ES-I3 (cell line): ENCODE results near the gene COA1.

Experiments
- H3K36me3 ChIP-seq: 2 replicates; pipeline ENCODE4 v1.6.1; 2013; ENCODE audit warnings: mild to moderate bottlenecking, low read length, control low read depth, moderate library complexity; ENCODE audit not compliant: insufficient read depth
- H3K4me1 ChIP-seq: 2 replicates; pipeline ENCODE4 v1.6.1; 2013; ENCODE audit warnings: mild to moderate bottlenecking, control low read depth, low read length; ENCODE audit not compliant: insufficient read depth
- H3K9ac ChIP-seq: 2 replicates; pipeline ENCODE4 v1.6.1; 2013; ENCODE audit warnings: low read depth, mild to moderate bottlenecking, low read length, moderate library complexity
- H3K9me3 ChIP-seq: 2 replicates; pipeline ENCODE4 v1.6.1; 2013; ENCODE audit warnings: mild to moderate bottlenecking, low read length, moderate library complexity; ENCODE audit not compliant: control insufficient read depth, insufficient read depth

The COA1 gene

DNA sequence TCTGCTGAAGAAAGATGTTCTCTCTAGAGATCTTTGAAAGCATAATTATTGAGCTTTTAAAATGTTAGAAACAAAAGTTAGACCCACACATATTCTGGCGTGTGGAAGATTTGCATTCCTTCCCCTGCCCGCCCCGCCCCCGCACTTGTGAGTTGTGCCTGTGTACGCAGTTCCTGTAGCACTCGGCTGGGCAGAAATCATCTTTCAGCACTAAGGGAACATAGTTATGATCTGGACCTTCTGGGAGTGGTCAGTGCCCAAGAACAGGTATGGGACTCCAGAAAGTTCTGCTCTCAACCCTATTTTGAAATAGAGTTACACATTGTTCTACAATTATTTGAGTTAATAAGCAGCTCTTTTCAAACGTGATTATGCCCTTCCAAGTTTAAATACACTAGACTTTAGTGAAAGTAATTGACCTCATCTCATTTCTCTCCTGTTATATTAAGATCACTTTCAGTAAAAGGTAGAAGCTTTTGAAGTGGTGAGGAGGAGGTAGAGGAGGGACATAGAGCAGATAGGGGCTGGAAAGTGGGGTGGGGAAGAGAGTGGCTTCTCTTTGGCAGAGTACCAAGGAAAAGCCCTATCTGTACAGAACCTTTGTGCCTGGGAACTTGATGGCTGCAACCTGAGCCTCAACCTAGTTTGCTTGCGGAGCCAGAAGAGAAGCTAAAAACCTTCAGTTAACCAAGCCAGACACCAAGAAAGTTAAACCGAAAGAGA, 34.9 kb upstream of the COA1 start:
- H3K9me3 ChIP-seq: no peaks in the 10 kb centered on the region
- H3K4me1 ChIP-seq: peaks cover 18% of the 10 kb centered on the region
- H3K9ac ChIP-seq: no peak overlapping the region
- H3K36me3 ChIP-seq: no peaks in the 10 kb centered on the region

DNA sequence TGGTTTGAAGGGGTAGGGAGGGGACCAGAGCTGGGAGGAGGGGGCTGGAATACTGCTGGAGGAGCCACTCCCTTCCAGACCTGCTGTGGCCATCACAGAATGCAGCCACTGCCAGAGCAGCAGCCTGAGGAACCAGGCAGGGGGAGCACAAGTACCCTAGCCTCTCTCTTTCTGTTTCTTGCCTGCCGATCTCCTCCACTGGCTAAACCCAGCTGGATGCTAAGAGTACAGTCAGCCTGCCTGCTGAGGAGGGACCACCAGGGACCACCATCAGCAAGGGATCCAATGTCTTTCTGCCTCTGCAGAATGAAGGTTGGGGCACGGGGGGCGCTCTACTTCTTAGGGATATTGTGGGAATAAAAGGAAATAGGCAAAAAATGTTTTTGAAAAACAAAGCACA, 33.9 kb upstream of the COA1 start:
- no peak overlapping the region for H3K9ac ChIP-seq
- peaks cover 18% of the 10 kb centered on the region for H3K4me1 ChIP-seq

DNA sequence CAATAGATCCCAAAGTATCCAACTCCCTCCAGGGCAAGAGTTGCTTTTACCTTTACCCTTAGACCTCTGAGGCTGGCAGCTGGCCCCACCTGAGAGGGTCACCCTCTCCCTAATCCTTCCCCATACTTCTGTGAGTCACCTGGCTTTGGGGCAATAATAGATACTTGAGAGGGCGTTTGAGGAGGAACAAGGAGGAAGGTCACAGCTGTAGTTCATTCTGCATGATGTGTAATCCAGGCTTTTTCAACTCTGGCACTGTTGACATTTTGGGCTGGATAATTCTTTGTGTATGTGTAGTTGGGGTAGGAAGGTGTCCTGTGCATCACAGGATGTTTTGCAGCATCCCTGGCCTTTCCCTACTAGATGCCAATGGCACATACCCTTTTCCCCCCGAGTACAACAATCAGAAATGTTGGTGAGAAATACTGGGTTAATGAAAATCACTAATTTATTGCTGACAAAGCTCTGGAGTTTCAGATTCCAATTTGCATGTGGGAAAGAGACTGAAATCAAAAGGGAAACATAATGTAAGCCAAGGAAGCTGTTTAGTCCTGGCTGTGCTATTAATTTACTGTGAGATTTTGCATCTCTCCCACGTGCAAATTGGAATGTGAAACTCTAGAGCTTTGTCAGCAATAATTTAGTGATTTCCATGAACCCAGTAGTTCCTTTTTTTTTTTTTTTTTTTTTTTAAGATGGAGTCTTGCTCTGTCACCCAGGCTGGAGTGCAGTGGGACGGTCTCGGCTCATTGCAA, 32.8 kb upstream of the COA1 start:
- H3K9me3 ChIP-seq: no peaks in the 10 kb centered on the region
- peaks cover 18% of the 10 kb centered on the region for H3K4me1 ChIP-seq
- no peaks in the 10 kb centered on the region for H3K36me3 ChIP-seq
- no peak overlapping the region for H3K9ac ChIP-seq

More for the DNA sequence above, 33.9 kb upstream of the COA1 start:
- H3K9me3 ChIP-seq: no peaks in the 10 kb centered on the region
- no peaks in the 10 kb centered on the region for H3K36me3 ChIP-seq

DNA sequence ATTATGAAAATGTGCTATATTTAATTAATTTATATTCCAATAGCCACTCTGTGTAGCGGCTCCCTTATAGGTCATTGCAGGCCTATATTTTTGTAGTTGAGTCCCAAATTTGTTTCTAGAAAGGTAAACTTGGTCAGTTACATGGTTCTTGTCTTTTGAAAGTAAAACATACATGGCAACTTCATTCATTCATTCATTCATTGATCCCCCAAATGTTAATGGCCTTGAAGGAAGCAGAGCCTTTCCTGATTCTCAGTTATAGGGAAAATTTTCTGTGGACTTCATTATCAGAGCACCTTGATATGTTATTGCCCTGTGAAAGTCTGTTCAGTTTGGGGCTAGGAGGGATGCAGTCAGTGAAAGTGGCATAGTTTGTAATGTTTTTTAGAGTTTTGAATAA, 32.1 kb upstream of the COA1 start:
- Histone ChIP-seq H3K4me1 (peaks cover 22% of the 10 kb centered on the region), H3K36me3 (no peaks in the 10 kb centered on the region), H3K9ac (no peak overlapping the region), H3K9me3 (no peaks in the 10 kb centered on the region)

DNA sequence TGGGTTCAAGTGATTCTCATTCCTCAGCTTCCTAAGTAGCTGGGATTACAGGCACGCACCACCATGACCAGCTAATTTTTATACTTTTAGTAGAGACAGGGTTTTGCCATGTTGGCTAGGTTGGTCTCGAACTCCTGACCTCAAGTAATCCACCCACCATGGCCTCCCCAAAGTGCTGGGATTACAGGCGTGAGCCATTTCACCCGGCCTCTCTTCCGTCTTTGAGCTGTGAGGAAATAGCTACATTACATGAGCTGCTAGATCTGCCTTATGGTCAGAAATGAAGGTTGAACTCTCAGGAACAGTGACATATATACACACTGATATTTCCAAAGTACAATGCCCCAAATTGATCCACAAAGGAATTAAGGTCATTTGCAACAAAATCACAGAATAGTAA, 31.5 kb upstream of the COA1 start:
- H3K9ac ChIP-seq: no peak overlapping the region
- no peaks in the 10 kb centered on the region for H3K9me3 ChIP-seq
- H3K36me3 ChIP-seq: no peaks in the 10 kb centered on the region
- H3K4me1 ChIP-seq: peaks cover 22% of the 10 kb centered on the region

DNA sequence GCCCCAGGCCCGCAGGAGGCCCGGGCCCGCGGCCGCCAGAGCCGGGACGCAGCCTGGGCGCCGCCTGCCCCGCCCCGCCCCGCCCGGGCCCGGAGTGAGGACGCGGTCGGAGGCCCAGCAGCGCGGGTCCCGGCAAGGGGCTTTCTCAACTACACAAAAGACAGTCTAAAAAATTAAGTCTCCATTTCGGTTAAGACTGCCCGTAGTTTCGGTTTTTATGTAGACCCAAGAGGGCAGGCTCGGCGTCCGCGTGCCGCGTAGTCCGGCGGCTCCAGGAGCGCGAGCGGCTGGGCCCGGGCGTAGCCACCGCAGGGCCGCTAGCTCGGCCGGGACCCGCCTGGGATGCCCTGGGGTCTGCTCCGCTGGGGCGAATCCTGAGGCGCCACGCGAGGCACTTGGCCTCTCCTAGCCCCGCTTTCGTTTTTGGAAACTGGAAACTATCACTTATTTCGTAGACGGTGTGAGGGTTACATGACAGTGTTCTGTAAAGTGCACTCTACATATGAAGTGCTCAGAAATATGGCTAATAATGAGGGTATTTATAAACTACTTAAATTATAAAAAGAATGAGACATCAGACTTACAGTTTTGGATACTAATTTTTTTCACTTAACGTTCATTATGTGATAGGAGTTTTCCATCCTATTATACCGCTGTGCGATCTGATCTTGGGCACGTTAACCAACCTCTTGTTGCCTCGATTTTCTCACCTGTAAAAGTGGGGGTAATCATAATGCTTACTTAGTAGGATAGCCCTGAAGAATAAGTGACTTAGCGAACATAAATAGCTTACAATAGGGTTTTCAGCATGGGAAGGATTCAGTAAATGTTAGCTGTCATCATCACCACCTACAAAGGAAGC, 29.7 kb upstream of the COA1 start:
- H3K36me3 ChIP-seq: no peaks in the 10 kb centered on the region
- H3K9ac ChIP-seq: peak overlapping the region; percentile 78
- H3K9me3 ChIP-seq: no peaks in the 10 kb centered on the region
- H3K4me1 ChIP-seq: peaks cover 15% of the 10 kb centered on the region

DNA sequence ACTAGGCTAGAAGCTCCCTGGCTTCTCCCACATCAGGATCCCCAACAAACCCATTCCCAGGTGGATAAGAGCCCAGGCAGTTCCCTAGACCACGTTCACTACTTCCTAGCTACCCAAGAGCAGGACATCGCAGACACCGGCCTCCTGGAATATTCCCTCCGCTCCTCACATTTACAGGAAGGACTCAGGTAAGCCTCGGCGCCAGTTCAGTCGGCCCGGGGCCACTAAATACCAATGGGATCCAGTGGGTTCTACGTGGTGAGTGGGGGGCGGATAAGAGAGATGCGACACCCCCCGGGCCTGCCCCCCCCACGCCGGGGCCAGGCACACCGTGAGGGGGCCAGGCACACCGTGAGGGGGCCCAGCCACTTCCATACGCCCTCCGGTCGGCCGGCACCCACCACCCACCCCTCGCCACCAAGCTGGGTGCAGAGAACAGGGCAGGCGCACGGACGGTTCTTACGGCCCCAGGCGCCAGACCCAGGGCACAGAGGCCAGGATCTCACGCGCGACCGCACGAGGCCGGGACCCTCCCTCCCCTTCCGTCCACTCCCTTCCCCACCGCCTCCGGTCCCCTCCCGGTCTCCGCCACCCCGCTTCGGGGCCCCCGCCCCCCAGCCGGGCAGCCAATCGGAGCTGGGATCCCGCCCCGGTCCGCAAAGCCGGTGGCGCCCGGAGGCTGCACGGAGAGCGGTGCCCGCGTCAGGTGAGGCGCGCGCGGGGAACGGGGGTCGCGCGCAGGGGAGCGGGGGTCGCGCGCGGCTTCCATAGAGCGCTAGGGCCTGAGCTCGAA, 28.9 kb upstream of the COA1 start, which contains the start of gene BLVRA:
BLVRA (plus strand) TSS at position 652 of the 793 bp plus-strand sequence. CDS start 12,479 bp downstream, outside the sequence.
- H3K4me1 ChIP-seq: peaks cover 8% of the 10 kb centered on the region; the same call in 1 of the 2 replicates
- no peaks in the 10 kb centered on the region for H3K36me3 ChIP-seq
- no peaks in the 10 kb centered on the region for H3K9me3 ChIP-seq
- peak within 1 kb of the TSS; percentile 78 for H3K9ac ChIP-seq

DNA sequence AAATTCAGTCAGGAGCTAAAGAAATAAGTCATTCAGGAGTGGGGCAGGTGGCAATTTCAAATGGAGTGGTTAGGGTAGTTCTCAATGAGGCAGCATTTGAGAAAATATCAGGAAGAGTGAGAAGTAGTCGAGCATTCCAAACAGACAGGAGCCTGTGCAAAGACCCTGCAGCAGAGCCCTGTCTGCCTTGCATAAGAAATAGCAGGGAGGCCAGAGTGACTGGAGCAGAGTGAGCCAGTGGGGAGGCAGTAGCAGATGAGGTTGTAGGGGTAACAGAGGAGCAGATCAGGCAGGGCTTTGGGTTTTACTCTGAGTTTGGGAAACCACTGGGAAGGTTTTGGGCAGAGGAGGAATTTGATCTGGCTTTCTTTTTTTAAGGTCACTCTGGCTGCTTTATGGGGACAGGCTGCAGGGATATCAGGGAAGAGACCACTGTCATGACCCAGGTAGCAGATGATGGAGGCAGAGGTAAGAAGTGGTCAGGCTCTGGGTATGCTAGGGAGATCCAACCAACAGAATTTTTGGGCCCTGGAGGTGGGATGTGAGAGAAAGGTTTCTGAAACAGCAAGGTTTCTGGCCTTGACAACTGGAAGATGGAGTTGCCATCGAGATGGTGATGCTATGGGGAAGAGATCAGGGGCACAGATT, 27.9 kb upstream of the COA1 start:
- peaks cover 4% of the 10 kb centered on the region; the same call in 1 of the 2 replicates for H3K4me1 ChIP-seq
- no peaks in the 10 kb centered on the region for H3K9me3 ChIP-seq
- 0 out of 2 replicates have a peak overlapping the region, but pooled peaks have one; percentile 78 for H3K9ac ChIP-seq
- H3K36me3 ChIP-seq: no peaks in the 10 kb centered on the region

DNA sequence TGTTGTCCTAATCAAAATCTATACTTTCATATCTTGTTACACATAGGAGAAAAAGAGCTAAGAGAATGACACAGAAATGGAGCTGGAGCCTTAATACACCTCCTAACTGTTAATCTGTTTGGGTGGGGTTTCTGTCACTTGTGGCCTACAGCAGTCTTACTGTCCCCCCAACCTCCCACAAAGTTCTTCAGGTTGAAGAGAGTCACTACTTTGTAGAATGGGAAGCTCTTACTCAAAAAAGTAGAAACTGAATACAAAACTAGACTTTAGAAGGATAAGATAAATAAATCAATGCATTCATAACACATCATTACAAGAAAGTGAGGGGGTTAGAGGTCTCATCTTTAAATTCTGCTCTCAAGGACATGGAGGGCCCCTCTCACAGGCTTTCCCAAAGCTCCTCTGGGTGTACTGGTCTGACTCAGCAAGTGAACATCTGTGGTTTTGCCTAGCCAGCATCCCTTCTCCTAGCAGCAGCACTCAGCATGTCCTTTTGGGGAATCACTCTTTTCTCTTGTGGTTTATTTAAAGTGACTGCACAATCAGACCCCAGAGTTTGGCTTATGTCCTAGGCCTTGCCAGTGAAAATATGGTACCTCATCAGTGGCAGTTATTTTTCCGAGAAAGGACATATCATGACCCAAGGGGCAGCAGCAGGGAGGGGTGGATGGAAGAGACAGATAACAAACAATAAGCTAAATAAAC, 27.2 kb upstream of the COA1 start:
- H3K4me1 ChIP-seq: peaks cover 4% of the 10 kb centered on the region; the same call in 1 of the 2 replicates
- H3K36me3 ChIP-seq: no peaks in the 10 kb centered on the region
- no peaks in the 10 kb centered on the region for H3K9me3 ChIP-seq
- no peak overlapping the region; the same call in 1 of the 2 replicates for H3K9ac ChIP-seq

DNA sequence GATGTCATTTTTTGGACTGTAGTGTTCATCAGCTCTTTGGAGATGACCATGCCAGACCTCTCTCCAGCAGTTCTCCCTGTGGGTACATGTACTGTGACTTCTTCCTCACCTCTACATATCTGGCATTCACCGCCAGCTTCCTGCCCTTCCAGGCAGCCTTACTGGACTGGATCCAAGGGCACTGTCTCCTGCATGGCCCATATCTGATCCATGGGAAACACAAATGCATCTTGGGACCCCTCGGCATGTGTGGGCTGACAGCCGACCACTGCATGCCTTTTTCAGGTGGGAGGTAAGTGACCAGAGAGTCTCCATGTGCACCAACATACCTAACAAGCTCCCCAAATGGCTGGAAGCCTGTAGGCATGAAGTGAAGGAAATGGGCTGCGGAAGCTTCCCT, 25.3 kb upstream of the COA1 start:
- Histone ChIP-seq H3K36me3 (no peaks in the 10 kb centered on the region), H3K9ac (no peak overlapping the region), H3K4me1 (peaks cover 4% of the 10 kb centered on the region; the same call in 1 of the 2 replicates), H3K9me3 (no peaks in the 10 kb centered on the region)

DNA sequence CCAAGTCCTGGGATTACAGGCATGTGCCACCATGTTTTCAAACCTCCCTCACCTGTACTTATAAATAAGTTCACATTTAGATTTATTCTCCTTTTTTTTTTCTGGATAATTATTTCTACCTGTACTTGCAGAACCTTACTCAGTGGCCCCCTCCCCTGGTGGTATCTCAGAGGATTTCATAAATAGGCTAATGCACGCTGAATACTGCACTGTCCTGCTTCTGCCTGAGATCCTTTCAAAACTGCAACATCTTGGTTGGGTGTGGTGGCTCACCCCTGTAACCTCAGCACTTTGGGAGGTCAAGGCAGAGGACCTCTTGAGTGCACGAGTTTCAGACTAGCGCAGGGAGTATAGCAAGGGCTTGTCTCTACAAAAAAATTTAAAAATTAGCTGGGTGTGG, 24.5 kb upstream of the COA1 start:
- no peak overlapping the region for H3K9ac ChIP-seq
- H3K36me3 ChIP-seq: no peaks in the 10 kb centered on the region
- H3K4me1 ChIP-seq: peaks cover 4% of the 10 kb centered on the region; the same call in 1 of the 2 replicates
- no peaks in the 10 kb centered on the region for H3K9me3 ChIP-seq

DNA sequence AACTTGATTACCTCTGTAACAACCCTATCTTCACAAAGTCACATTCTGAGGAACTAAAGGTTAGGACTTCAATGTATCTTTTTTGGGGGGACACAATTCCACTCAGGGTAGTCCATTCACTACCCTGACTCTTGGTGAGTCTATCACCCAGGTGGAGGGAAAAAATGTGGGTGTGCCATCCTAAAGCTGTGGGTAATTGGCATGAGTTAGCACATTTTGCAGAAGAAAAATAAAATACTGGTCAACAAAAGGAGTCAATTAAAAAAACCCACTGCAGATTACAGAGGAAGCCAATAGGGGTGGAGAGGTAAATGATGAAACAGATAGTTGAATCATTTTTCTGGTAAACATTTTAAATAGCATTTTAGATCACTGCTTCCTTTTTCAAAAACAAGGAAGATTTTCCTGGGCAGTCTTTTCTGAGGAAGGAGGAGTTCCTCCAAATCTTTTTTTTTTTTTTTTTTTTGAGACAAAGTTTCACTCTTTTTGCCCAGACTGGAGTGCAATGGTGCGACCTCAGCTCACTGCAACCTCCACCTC, 24.0 kb upstream of the COA1 start:
- Histone ChIP-seq H3K4me1 (peaks cover 4% of the 10 kb centered on the region; the same call in 1 of the 2 replicates), H3K9me3 (no peaks in the 10 kb centered on the region), H3K36me3 (no peaks in the 10 kb centered on the region), H3K9ac (no peak overlapping the region)
